Measurements from ENCODE around the gene MAPKBP1. TPM values are rescaled to one million over a fixed set of nuclear protein-coding genes. Genes with fewer than 3 reads are reported as not detected.

Gene MAPKBP1
- total RNA-seq, 1 experiment from 2014 or later = 14.5 TPM

GRCh38 chr15:41817327-41817726 is 43.0 kb downstream of the MAPKBP1 start:
- TF ChIP-seq CREB1 (CRISPR knock-in tag; IDR thresholded peaks at IDR 0.05) = no peak
- TF ChIP-seq ZNF423 (CRISPR knock-in tag; IDR thresholded peaks at IDR 0.05) = no peak
- POLR2A ChIA-PET = interaction anchor here (0.6 kb wide), 1 partner anchor 224 kb away, joined by 3 read pairs; no protein-coding TSS in a partner anchor
- Mint-ChIP-seq H3K27ac (no peak overlapping the region), H3K9me3 (no peaks in the 10 kb centered on the region), H3K4me3 (no peak overlapping the region), H3K4me1 (no peaks in the 10 kb centered on the region), H3K36me3 (no peaks in the 10 kb centered on the region), H3K27me3 (ENCODE audit: low read depth) (no peaks in the 10 kb centered on the region)
- CTCF ChIA-PET = interaction anchor here (1.0 to 1.5 kb wide), 2 partner anchors 45 to 214 kb away, joined by 3 to 4 read pairs; no protein-coding TSS in a partner anchor
- DNase-seq (ENCODE audit: low spot score) (no peak), ATAC-seq (no peak)

DNA sequence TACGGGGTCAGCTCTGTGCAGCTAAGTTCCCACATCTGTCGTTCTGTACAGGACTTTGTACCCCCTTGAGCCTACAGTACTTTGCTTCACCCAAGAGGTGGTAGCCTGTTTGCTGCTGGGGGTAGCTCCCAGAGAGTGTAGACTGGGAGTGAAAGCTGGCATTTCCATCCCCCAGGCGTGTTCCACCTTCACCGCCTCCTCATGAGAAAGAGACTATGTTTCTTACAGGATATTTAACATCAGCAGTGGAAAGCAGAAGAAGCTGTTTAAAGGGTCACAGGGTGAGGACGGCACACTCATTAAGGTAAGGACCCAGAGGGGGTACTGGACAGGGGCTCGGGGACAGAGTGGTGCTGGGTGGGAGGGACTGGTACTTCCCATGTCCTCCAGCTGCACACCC is 43.5 kb downstream of the MAPKBP1 start:
- ATAC-seq (no peak), DNase-seq (ENCODE audit: low spot score) (no peak)
- no peaks in the 10 kb centered on the region for H3K36me3 Mint-ChIP-seq
- no peak overlapping the region for H3K4me3 Mint-ChIP-seq
- no peak overlapping the region for H3K27ac Mint-ChIP-seq
- H3K9me3 Mint-ChIP-seq = no peaks in the 10 kb centered on the region
- H3K27me3 Mint-ChIP-seq (ENCODE audit: low read depth) = no peaks in the 10 kb centered on the region
- CTCF ChIA-PET = interaction anchor here (0.9 to 1.0 kb wide), 2 partner anchors 43 to 45 kb away, joined by 3 to 4 read pairs; partner anchors contain the start of gene MAPKBP1
- H3K4me1 Mint-ChIP-seq = no peaks in the 10 kb centered on the region
- POLR2A ChIA-PET = interaction anchor here (0.6 kb wide), 1 partner anchor 225 kb away, joined by 3 read pairs; no protein-coding TSS in a partner anchor
- no peak for TF ChIP-seq ZBTB21 (CRISPR knock-in tag; IDR thresholded peaks at IDR 0.05; ENCODE audit: borderline replicate concordance)
- TF ChIP-seq ESRRA (CRISPR knock-in tag; IDR thresholded peaks at IDR 0.05; ENCODE audit: borderline replicate concordance) = no peak
- TF ChIP-seq FOXP4 (CRISPR knock-in tag; IDR thresholded peaks at IDR 0.05) = no peak
- TF ChIP-seq NFATC4 (CRISPR knock-in tag; IDR thresholded peaks at IDR 0.05) = no peak
- TF ChIP-seq ZNF232 (CRISPR knock-in tag; IDR thresholded peaks at IDR 0.05) = no peak
- no peak for TF ChIP-seq HMGA2 (CRISPR knock-in tag; IDR thresholded peaks at IDR 0.05)
- TF ChIP-seq MXD4 (CRISPR knock-in tag; IDR thresholded peaks at IDR 0.05; ENCODE audit: borderline replicate concordance) = no peak
- TF ChIP-seq, protein P1, sequence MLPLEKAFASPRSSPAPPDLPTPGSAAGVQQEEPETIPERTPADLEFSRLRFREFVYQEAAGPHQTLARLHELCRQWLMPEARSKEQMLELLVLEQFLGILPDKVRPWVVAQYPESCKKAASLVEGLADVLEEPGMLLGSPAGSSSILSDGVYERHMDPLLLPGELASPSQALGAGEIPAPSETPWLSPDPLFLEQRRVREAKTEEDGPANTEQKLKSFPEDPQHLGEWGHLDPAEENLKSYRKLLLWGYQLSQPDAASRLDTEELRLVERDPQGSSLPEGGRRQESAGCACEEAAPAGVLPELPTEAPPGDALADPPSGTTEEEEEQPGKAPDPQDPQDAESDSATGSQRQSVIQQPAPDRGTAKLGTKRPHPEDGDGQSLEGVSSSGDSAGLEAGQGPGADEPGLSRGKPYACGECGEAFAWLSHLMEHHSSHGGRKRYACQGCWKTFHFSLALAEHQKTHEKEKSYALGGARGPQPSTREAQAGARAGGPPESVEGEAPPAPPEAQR (CRISPR knock-in tag; IDR thresholded peaks at IDR 0.05) = no peak
- TF ChIP-seq, protein P2, sequence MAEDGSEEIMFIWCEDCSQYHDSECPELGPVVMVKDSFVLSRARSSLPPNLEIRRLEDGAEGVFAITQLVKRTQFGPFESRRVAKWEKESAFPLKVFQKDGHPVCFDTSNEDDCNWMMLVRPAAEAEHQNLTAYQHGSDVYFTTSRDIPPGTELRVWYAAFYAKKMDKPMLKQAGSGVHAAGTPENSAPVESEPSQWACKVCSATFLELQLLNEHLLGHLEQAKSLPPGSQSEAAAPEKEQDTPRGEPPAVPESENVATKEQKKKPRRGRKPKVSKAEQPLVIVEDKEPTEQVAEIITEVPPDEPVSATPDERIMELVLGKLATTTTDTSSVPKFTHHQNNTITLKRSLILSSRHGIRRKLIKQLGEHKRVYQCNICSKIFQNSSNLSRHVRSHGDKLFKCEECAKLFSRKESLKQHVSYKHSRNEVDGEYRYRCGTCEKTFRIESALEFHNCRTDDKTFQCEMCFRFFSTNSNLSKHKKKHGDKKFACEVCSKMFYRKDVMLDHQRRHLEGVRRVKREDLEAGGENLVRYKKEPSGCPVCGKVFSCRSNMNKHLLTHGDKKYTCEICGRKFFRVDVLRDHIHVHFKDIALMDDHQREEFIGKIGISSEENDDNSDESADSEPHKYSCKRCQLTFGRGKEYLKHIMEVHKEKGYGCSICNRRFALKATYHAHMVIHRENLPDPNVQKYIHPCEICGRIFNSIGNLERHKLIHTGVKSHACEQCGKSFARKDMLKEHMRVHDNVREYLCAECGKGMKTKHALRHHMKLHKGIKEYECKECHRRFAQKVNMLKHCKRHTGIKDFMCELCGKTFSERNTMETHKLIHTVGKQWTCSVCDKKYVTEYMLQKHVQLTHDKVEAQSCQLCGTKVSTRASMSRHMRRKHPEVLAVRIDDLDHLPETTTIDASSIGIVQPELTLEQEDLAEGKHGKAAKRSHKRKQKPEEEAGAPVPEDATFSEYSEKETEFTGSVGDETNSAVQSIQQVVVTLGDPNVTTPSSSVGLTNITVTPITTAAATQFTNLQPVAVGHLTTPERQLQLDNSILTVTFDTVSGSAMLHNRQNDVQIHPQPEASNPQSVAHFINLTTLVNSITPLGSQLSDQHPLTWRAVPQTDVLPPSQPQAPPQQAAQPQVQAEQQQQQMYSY (CRISPR knock-in tag; IDR thresholded peaks at IDR 0.05) = no peak
- no peak for TF ChIP-seq OVOL2 (CRISPR knock-in tag; IDR thresholded peaks at IDR 0.05; ENCODE audit: borderline replicate concordance)
- TF ChIP-seq ZNF425 (CRISPR knock-in tag; conservative IDR thresholded peaks at IDR 0.05) = no peak
- no peak for TF ChIP-seq ZNF396 (CRISPR knock-in tag; IDR thresholded peaks at IDR 0.05; ENCODE audit: borderline replicate concordance)
- TF ChIP-seq, protein P3, sequence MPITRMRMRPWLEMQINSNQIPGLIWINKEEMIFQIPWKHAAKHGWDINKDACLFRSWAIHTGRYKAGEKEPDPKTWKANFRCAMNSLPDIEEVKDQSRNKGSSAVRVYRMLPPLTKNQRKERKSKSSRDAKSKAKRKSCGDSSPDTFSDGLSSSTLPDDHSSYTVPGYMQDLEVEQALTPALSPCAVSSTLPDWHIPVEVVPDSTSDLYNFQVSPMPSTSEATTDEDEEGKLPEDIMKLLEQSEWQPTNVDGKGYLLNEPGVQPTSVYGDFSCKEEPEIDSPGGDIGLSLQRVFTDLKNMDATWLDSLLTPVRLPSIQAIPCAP (CRISPR knock-in tag; IDR thresholded peaks at IDR 0.05) = no peak
- no peak for TF ChIP-seq AR (CRISPR knock-in tag; IDR thresholded peaks at IDR 0.05)
- TF ChIP-seq SMAD3 (CRISPR knock-in tag; IDR thresholded peaks at IDR 0.05; ENCODE audit: borderline replicate concordance) = no peak
- no peak for TF ChIP-seq NR3C1 (CRISPR knock-in tag; conservative IDR thresholded peaks at IDR 0.05; ENCODE audit: low read depth)
- no peak for TF ChIP-seq ZNF671 (CRISPR knock-in tag; IDR thresholded peaks at IDR 0.05)
- TF ChIP-seq JAZF1 (CRISPR knock-in tag; IDR thresholded peaks at IDR 0.05) = no peak
- TF ChIP-seq FOXP1 (CRISPR knock-in tag; IDR thresholded peaks at IDR 0.05; ENCODE audit: borderline replicate concordance) = no peak

Data from WTC11 (cell line).